WI38 (cell line): ENCODE data around the gene TACR1.

Source experiments
- H3K4me3 ChIP-seq: 2 replicates; pipeline ENCODE4 v1.5.1; 2011; ENCODE audit warnings: low read depth, mild to moderate bottlenecking, control low read depth, low read length
- TF ChIP-seq, protein P1 (sequence below): IDR thresholded peaks from 2 replicates; pipeline ENCODE4 v1.5.1; 2012; ENCODE audit warnings: low read depth, mild to moderate bottlenecking, control low read depth, low read length

TACR1 gene

DNA sequence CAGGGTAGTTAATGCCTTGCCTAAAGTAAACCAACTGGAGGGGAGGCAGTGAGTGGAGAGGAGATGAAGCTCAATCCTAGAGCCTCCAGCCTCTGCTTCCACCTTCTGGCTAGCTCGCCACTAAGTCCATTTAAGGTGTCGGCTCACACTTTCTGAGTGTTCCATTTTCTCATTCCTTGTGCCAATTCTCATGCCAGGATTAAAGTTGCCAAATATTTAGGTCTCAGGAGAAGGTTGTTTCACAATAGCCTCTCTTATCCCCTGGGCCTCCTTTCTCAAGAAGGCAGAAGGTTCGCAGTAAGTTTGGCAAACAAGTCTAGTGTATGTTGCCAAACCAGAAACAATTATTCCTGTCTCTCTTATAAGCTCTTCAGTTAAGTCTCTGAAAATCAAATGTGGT is 57.2 kb downstream of the TACR1 start:
- no peak overlapping the region for H3K4me3 ChIP-seq
- TF ChIP-seq, protein P1, sequence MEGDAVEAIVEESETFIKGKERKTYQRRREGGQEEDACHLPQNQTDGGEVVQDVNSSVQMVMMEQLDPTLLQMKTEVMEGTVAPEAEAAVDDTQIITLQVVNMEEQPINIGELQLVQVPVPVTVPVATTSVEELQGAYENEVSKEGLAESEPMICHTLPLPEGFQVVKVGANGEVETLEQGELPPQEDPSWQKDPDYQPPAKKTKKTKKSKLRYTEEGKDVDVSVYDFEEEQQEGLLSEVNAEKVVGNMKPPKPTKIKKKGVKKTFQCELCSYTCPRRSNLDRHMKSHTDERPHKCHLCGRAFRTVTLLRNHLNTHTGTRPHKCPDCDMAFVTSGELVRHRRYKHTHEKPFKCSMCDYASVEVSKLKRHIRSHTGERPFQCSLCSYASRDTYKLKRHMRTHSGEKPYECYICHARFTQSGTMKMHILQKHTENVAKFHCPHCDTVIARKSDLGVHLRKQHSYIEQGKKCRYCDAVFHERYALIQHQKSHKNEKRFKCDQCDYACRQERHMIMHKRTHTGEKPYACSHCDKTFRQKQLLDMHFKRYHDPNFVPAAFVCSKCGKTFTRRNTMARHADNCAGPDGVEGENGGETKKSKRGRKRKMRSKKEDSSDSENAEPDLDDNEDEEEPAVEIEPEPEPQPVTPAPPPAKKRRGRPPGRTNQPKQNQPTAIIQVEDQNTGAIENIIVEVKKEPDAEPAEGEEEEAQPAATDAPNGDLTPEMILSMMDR: no peak

DNA sequence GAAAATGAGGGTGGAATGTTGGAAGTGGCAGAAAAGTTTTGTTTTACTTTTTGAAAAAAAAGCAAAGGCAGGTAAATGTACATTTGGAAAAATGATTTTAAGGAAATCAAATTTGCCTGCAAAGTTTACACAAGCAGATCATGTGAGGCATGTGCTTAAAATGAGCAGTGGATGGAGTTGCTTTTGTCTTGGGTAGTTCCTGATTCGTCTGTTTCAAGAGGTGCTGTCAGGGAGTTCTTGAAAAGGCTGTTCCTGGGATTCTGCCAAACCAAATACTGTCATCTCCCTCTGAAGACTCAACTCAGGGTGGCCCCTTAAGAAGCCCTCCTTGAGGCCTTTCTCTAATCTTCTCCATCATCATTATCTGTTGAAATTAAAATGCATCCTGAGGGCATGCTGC is 59.0 kb downstream of the TACR1 start:
- TF ChIP-seq, protein P1: no peak
- no peak overlapping the region for H3K4me3 ChIP-seq

DNA sequence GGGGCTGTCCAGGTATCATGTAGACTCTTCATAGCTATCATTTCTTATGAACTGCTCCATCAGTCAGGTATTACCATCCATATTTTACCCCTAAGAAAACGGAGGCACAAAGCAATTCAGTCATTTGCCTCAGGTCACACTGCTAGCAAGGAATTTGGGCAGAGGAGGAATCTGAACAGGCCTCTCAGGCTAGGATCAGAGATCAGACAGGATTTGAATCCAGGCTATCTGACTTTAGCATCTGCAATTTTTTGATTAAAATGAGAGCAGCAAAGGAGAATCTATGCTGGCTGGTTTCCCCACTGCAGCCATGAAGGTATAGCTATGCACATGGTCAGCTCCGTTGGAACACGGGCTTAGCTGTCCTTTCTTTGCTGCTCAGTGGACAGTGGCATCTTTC is 60.1 kb downstream of the TACR1 start:
- TF ChIP-seq, protein P1: no peak
- no peak overlapping the region for H3K4me3 ChIP-seq

DNA sequence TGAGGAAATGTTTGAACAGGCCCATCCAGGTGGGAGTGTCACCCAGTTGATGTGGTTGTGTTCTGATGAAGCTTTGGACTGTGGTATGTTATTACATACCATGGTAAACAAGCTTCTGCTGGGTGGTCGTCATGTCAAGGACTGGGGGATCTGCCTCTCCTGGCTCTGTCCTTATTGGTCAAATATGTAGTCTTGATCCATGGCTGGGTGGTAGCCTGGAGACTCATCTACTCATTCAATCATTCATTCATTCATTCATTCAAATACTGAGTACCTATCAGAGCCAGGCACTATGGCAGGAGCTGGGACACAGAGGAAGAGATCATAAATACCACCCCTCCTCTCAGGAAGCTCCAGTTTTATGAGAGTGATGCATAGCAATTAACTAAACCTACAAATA is 60.8 kb downstream of the TACR1 start:
- no peak overlapping the region for H3K4me3 ChIP-seq
- TF ChIP-seq, protein P1: no peak

DNA sequence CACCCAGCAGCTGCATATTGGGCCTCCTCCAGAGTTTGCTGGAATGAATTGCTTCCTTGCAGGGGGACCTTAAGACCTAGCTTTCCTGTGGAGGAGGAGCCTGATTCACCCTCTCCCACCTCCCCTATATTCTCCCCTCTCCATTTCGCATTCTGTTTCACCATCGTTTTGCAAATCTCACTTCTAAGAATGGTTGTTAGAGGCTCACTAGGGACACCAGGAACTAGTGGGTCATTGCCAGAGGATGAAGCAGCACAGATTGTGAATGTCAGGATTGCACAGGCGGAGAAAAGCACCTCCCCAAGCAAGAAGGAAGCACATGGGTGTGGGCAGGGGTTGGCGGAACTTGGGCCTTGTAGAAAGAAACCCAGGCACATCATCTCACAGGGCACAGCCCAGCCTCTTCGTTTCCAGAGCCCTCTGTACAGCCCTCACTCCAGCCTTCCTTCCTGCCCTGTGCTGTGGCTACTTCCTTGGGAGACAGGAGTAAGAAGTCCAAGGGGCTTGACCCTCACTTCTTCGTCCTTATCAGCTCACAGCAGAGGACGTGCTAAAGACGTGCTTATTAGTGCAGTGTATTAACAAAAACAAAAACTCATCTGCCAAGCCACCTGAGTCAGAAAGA is 63.4 kb downstream of the TACR1 start:
- TF ChIP-seq, protein P1: no peak
- no peak overlapping the region for H3K4me3 ChIP-seq

DNA sequence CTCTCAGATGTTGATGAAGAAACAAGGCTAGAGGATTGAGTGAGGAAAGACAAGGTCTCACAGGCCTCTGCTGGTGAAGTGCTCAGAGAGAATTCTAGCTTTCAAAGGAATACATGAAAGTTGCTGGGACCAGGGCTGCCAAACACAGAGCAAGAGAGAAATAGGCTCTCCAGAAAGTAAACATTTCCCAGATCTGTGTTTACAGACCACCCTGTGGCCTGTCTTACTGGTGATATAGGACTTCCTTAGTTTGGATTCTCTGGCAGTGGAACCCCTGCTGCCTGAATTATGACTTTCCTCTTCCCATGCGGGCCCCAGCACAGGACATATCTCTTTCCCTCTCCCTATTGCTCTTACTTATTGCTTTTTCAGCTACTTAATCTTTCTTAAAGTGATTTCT is 64.5 kb downstream of the TACR1 start:
- TF ChIP-seq, protein P1: no peak
- no peak overlapping the region for H3K4me3 ChIP-seq

DNA sequence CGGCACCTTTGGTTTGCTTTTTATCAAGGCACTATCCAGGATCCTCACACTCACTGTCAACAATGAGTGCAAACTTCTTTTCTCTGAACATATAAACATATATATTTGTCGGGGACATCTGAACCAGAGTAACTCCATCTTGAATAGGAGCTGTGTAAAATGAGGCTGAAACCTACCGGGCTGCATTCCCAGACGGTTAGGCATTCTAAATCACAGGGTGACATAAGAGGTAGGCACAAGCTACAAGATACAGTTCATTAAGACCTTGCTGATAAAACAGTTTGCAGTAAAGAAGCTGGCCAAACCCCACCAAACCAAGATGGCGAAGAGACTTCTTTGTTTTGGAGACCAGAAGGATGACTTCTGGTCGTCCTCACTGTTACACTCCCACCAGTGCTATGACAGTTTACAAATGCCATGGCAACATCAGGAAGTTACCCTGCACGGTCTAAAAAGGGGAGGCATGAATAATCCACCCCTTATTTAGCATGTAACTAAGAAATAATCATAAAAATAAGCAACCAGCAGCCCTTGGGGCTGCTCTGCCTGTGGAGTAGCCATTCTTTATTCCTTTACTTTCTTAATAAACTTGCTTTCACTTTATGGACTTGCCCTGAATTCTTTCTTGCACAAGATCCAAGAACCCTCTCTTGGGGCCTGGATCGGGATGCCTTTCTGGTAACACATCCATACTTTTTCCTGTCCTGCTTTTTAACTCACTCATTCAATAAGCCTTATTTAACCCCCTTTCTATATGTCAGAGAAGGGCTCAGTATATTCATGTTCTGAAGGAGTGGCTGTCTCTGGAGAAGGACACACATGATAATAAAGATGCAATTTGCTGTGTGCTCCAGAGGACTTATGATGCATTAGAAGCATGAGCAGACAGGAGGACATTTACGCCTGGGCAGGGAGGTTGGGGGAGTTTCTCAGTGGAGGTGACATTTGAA is 65.4 kb downstream of the TACR1 start:
- H3K4me3 ChIP-seq: no peak overlapping the region
- TF ChIP-seq, protein P1: no peak
